Measurements from ENCODE around the gene DYRK1B.
"Not testable (repeated sequence)": the region's sequence is repeated elsewhere in the genome, so short reads cannot be mapped to it uniquely, and the experiment has no call there.

The DYRK1B gene

GRCh38 chr19:39818626-39819097 is 15.3 kb downstream of the DYRK1B start:
- no peak overlapping the region for H3K4me3 ChIP-seq (ENCODE audit: low read depth, low read length)
- in situ Hi-C loops (cut with HindIII; ENCODE audit: low sequenced_read_pairs) = no loop called here
- DNase-seq (ENCODE audit: low read depth) = no peak
- no peak for TF ChIP-seq CTCF (IDR thresholded peaks at IDR 0.05; ENCODE audit: low read depth, low read length, missing control alignments)

GRCh38 chr19:39817888-39818561 is 15.9 kb downstream of the DYRK1B start:
- H3K4me3 ChIP-seq (ENCODE audit: low read depth, low read length) = no peak overlapping the region
- no peak for TF ChIP-seq CTCF (IDR thresholded peaks at IDR 0.05; ENCODE audit: low read depth, low read length, missing control alignments)
- in situ Hi-C loops (cut with HindIII; ENCODE audit: low sequenced_read_pairs) = no loop called here
- DNase-seq (ENCODE audit: low read depth) = no peak

GRCh38 chr19:39816287-39817048 is 17.5 kb downstream of the DYRK1B start:
- H3K4me3 ChIP-seq (ENCODE audit: low read depth, low read length) = no peak overlapping the region
- in situ Hi-C loops (cut with HindIII; ENCODE audit: low sequenced_read_pairs) = no loop called here
- no peak for DNase-seq (ENCODE audit: low read depth)
- no peak for TF ChIP-seq CTCF (IDR thresholded peaks at IDR 0.05; ENCODE audit: low read depth, low read length, missing control alignments)

GRCh38 chr19:39814595-39814994 is 19.4 kb downstream of the DYRK1B start:
- TF ChIP-seq CTCF (IDR thresholded peaks at IDR 0.05; ENCODE audit: low read depth, low read length, missing control alignments) = no peak
- no peak for DNase-seq (ENCODE audit: low read depth)
- in situ Hi-C loops (cut with HindIII; ENCODE audit: low sequenced_read_pairs) = no loop called here
- no peak overlapping the region for H3K4me3 ChIP-seq (ENCODE audit: low read depth, low read length)

GRCh38 chr19:39814111-39814510 is 19.9 kb downstream of the DYRK1B start:
- in situ Hi-C loops (cut with HindIII; ENCODE audit: low sequenced_read_pairs); H3K4me3 ChIP-seq (ENCODE audit: low read depth, low read length); DNase-seq (ENCODE audit: low read depth): not testable (repeated sequence)

GRCh38 chr19:39813264-39813993 is 20.5 kb downstream of the DYRK1B start:
- no peak overlapping the region for H3K4me3 ChIP-seq (ENCODE audit: low read depth, low read length)
- in situ Hi-C loops (cut with HindIII; ENCODE audit: low sequenced_read_pairs) = no loop called here
- no peak for TF ChIP-seq CTCF (IDR thresholded peaks at IDR 0.05; ENCODE audit: low read depth, low read length, missing control alignments)
- DNase-seq (ENCODE audit: low read depth) = no peak

Measured in astrocyte of the cerebellum (primary cell).